ENCODE results near the gene ANTXRL.
"Not testable (repeated sequence)": the region's sequence is repeated elsewhere in the genome, so short reads cannot be mapped to it uniquely, and the experiment has no call there.

The ANTXRL gene

DNA sequence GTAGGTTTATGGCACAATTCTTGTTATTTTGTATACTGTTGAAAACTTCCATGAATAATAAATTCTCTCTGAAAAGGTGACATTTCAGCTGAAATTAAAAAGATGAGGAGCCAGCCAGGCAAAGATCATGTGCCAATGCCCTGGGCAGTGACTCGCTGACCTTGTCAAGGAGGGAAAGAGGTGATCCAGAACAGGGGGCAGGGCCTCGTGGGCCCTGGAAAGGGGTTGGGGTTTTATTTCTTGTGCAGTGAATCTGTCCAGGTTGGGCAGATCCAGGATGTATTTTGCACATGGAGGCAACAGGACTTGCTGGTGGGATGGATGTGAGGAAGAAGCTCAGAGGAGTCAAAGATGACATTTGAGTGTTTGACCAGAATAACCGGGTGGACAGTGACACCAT is 31.6 kb upstream of the ANTXRL start:
- not testable (repeated sequence) for DNase-seq

DNA sequence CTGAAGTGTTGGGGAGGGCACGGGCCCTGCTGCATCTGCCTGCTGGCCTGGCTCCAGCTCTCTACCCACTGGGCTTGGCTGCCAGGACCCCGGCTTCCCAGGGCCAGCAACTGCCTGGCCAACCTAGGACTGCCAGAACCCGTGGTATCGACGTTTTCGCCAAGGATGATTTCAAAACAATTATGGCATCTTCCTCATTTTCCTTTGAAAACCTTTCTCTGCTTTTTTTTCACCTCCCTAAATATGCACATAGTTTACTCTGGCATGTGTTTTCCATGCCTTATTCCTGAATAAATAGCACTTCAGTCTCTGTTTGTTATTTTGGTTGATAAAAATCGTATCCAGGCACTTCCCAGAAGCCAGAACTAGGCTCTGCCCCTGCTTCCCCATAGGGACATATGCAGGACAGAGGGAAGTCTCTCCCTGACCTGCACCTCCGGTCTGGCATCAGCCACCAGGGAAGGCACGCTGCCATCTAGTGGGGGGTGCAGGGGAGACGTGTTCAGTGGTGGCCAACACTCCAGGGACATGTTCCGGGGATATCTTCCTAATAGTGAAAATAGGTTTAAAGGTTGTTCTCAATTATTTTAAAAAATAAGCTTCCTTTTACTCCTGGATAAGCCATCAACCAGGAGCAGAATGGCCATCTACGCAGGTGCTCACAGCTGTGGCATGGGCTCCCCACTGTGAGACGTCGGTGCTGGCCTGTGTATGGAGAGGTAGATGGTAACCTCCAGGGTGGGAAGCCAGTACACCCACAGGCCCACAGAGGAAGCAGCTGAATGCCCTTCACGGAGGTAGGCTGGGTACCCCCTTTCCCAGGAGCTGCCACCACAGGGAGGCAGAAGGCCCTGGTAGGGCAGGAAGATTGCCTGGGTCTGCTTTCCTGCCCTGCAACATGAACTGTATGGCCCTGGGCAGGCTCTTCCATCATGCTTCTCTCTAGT is 30.7 kb upstream of the ANTXRL start:
- DNase-seq: no peak

DNA sequence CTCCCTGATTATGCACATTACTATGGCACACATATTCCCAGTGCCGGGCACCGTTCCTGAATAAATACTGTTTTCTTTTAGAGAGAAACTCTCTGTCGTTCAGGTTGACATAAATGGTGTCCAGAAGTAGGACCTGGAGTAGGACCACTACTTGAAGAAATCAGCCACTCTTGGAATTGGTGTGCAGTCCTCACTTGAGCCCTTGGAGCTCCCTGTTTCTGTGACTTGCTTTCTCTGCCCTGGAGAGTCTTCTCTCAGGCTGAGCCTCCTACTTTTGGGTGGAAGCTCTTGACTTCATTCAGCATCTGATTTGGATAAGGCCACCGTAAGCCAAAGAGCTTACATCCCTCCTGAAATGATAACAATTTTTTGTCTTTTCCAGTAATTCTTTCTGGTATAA is 29.7 kb upstream of the ANTXRL start:
- DNase-seq: no peak

- not testable (repeated sequence) for DNase-seq
Observed at GRCh38 chr10:46262906-46263560, 23.8 kb upstream of the ANTXRL start.

DNA sequence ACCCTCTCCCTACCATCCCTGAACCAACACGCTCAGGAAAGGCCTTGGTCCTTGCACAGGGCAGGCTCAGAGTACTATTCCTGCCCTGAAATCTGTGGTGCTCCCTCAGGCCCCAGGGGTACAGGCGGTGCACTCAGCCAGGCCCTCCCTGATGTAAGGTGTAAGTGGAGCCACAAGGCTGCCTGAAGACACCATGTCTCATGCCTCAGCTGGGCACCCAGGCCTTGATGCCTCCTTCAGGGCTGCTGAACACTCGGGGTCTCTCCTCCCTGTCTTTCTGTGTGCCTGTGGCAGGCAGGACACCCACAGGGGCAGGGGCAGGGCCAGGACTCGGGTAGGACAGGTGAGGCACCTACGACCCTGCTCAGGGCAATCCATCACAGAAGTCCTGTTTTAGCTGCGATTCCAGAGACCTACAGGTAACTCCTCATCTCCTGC is 22.9 kb upstream of the ANTXRL start:
- no peak for DNase-seq

GRCh38 chr10:46264336-46264735 is 22.5 kb upstream of the ANTXRL start:
- no peak for DNase-seq

- no peak for DNase-seq
Observed at GRCh38 chr10:46264737-46265368, 21.9 kb upstream of the ANTXRL start.

GRCh38 chr10:46265566-46266305 is 21.1 kb upstream of the ANTXRL start:
- DNase-seq: not testable (repeated sequence)

DNA sequence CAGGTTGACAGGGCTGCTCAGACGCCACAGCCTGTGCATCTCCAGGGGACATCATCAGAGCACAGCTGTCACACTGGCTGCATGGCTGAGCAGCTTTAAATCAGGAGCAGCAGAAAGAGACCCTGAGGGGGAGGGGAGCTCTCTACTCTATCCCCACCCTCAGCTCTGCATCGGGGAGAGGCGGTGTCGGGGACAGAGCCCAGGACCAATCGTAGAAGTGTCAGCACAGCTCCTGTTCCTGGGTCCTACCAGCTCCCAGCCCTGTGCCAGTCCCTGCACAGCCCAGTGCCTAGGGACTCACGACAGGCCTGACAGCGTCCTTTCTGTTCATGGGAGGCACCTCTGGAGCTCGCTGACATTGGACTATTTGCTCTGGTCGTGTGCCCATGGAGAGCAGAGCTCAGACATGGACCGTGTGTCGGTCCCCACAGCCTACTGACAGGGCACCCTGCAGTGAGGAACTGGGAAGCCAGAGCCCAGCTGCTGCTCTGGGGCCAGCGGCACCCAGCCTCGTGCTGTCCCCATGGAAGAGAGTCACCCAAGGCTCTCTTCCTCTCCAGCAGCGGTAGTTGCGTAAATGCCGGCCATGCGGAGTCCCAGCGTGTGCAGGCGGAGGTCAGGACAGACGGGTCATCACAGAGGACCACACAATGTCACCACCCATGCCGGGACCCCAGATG is 20.4 kb upstream of the ANTXRL start:
- no peak for DNase-seq

DNA sequence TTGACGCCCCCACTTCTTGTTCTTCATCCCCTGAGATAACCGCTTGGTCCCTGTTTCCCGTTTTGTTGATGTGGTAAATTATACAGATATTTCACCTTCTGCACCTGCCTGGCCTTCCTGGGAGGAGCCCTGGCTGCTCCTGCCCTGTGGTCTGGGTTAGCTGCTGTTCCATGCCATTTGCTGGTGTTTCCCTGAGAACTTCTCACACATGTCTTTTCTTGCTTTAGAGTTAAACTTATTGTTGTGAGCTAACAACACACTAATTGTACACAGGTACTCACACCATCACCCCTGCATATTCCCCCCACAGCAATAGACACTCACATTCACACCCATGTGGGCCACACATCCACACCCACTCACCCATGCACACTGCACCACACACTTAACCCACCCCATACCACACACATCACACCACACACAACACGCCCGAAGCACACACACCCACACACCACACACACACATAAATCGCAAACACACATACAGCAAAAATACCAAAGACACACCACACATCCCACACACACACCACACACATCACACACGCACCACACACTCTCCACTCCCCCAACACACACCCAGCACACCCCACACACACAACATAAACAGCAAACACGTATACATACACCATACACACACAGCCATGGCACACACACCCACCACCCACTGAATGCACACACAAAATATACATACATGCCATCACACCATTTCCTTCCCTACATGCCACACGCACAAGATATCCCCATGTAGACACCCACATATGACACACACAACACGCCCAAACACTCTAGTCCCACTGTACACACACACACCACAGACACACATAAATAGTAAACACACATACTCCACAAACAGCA is 19.4 kb upstream of the ANTXRL start:
- DNase-seq: no peak

GRCh38 chr10:46268076-46268881 is 18.5 kb upstream of the ANTXRL start:
- DNase-seq: no peak

- not testable (repeated sequence) for DNase-seq
Observed at GRCh38 chr10:46269554-46270053, 17.2 kb upstream of the ANTXRL start.

DNA sequence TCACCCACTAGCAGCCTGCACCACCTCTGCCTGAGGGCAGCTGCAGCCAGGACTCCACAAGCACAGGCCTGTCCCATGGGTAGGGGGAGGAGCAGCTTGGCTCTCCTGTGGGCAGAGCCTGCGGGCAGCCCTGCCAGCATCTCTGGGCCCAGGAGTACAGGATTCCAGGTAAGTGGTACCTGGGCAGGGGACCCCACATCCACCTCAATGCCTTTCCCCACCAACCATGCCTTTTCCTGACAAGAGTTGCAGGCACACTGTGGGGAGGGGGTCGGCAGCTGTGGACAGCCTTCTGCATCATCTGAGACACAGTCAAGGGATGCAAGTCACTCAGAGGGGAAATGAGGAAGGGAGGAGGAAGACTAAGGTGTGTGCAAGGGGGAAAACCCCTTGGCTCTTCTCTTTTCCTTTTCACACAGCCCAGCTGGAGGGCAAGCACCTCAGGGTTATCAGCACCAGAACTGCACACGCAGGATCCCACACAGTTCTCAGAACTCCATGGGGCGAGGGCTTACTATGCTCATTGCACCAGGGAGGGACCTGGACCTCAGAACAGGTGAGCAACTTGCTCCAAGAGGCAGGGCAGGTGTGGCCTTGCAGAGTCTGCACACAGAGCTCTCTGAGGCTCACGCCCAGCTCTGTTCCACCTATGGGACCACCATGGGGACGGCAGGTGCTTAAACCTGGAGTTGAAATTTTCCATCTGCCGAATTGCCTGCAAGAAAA is 16.5 kb upstream of the ANTXRL start:
- no peak for DNase-seq

DNA sequence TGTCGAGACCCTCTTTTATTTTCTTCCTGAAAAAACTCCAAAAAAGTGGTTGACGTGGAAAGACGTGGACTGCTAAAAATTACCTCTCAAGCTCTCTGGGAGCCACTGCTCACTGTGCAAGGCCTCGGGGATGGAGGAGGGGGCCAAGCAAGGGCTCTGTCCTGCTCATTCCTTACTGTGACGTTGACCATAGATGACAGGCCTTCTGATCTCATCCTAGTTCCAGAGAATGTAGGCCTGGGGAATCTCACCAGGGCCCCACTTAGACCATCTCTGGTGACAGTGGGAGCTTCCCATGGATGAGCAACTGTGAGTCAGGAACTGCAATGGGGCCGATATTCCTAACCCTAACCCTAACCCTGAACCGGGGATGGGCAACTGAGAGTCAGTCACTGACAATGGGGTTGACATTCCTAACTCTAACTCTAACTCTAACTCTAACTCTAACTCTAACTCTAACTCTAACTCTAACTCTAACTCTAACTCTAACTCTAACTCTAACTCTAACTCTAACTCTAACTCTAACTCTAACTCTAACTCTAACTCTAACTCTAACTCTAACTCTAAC is 15.8 kb upstream of the ANTXRL start:
- DNase-seq: not testable (repeated sequence)

DNA sequence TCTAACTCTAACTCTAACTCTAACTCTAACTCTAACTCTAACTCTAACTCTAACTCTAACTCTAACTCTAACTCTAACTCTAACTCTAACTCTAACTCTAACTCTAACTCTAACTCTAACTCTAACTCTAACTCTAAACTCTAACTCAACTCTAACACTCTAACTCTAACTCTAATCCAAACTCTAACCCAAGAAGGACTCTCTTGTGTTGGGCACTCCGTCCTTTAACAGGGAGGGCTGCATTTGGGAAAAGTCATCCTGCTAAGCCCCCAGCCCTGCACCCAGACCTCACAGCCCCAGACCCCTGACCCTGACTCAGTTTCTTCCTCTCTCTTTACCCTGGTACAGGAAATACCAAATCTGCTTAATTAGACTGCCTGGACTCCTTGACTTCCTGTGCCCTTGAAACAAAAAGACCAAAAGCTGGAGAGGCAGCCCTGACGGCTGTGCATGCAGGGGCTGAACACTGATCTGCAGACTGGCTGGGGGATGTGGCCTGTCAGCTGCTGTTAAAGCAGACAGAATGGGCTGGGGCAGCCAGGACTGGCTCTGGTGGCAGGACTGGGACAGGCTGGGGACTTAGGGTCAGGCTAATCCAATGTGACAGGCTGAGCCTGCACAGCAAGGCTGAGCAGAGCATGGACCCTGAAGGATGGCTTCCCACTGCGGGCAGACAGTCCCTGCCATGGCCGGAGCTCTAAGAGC is 14.8 kb upstream of the ANTXRL start:
- DNase-seq: not testable (repeated sequence)

DNA sequence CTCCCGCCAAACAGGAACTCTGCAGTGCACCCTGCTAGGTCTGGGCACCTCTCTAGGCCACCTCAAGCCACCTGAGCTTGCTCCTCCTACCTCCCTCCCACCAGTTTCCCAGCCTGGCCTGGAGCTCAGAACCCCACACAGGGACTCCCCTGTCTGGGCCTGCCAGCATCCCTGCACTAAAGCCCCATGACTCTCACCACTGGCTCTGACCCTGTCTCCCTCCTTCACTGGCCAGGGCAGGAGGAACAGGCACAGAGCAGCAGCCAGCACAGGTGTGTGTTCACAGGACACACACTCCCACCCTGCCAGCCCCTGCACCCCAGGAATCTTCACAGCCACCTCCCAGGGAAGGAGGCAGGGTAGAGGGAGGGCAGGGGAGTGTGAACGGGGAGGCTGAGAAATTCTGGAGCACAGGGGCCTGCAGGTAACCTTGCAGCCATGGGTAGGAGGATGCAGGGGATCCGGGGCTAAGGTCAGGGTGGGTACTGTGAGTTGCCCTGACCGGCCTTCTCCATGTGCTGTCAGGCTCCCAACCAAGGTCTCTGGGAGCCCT is 13.9 kb upstream of the ANTXRL start:
- no peak for DNase-seq

- DNase-seq: no peak
Observed at GRCh38 chr10:46273506-46274477, 13.0 kb upstream of the ANTXRL start.

All from NCI-H446 treated with DMSO at 0.1 percent for 48 hours (cell line).